MCF 10A (cell line): ENCODE results near the gene C1QTNF1. TPM values are rescaled to one million over a fixed set of nuclear protein-coding genes. Genes with fewer than 3 reads are reported as not detected.

Experiments
- BruUV-seq: library from RNA; stranded (reverse); fragments of 400-500 nt; replicated peaks from 2 replicates; lab custom pipeline; 2021; lab: Mats Ljungman, UMichigan
- CTCF ChIA-PET: fragments of 300-600 bp; sonication (Branson Sonifier 250); formaldehyde crosslinking; extraction: SDS; loops from one replicate; lab custom pipeline; 2021; ENCODE audit warnings: antibody characterized with exemption, inconsistent platforms; lab: Yijun Ruan, JAX
- POLR2A ChIA-PET: fragments of 300-600, 350-650 bp; sonication (Branson Sonifier 250); formaldehyde crosslinking; extraction: SDS; loops from one replicate; lab custom pipeline; 2020; ENCODE audit warnings: antibody characterized with exemption, inconsistent platforms; lab: Yijun Ruan, JAX
- DNase-seq: peaks from one replicate; pipeline ENCODE4 v3.0.0-alpha.2; 2018; ENCODE audit not compliant: unreplicated experiment
- H3K27ac Mint-ChIP-seq: one replicate; pipeline ENCODE4 v1.8.0; 2022; ENCODE audit warnings: mild to moderate bottlenecking, low read depth, mixed read lengths; ENCODE audit not compliant: unreplicated experiment
- H3K27me3 Mint-ChIP-seq: one replicate; pipeline ENCODE4 v1.8.0; 2022; ENCODE audit warnings: mixed read lengths; ENCODE audit not compliant: insufficient read depth, unreplicated experiment
- H3K36me3 Mint-ChIP-seq: one replicate; pipeline ENCODE4 v1.8.0; 2022; ENCODE audit warnings: mild to moderate bottlenecking, moderate library complexity, mixed read lengths; ENCODE audit not compliant: insufficient read depth, unreplicated experiment
- H3K4me1 Mint-ChIP-seq: one replicate; pipeline ENCODE4 v1.8.0; 2022; ENCODE audit warnings: mixed read lengths; ENCODE audit not compliant: insufficient read depth, unreplicated experiment
- H3K4me3 Mint-ChIP-seq: one replicate; pipeline ENCODE4 v1.8.0; 2022; ENCODE audit warnings: mild to moderate bottlenecking, moderate library complexity, mixed read lengths; ENCODE audit not compliant: unreplicated experiment
- H3K9me3 Mint-ChIP-seq: one replicate; pipeline ENCODE4 v1.8.0; 2022; ENCODE audit warnings: mixed read lengths; ENCODE audit not compliant: unreplicated experiment
- CTCF ChIP-seq: fragments of 200-600 bp; IDR thresholded peaks from one replicate; pipeline ENCODE4 v1.8.0; 2022; ENCODE audit warnings: antibody characterized with exemption, mild to moderate bottlenecking; ENCODE audit not compliant: unreplicated experiment
- intact Hi-C: fragments of 100-400 bp; cut with micrococcal nuclease; formaldehyde crosslinking; loops from 2 replicates; pipeline ENCODE4 v1.14.1; 2022
- total RNA-seq: library from RNA; stranded (reverse); gene quantifications from 2 replicates; pipeline ENCODE4 v1.2.3, GENCODE V29; 2022

The C1QTNF1 gene
- total RNA-seq, 1 experiment from 2014 or later = 3.0 TPM

- BruUV-seq = TSS peak; percentile 72
- POLR2A ChIA-PET = interaction anchor here (0.6 to 3.8 kb wide), 7 partner anchors 10 to 882 kb away, joined by 4 to 41 read pairs (median 6); partner anchors contain the start of genes CANT1 and ENGASE
- DNase-seq = peak; percentile 32
These were observed 3.4 kb downstream of the C1QTNF1 start for GRCh38 chr17:79027274-79027924.

DNA sequence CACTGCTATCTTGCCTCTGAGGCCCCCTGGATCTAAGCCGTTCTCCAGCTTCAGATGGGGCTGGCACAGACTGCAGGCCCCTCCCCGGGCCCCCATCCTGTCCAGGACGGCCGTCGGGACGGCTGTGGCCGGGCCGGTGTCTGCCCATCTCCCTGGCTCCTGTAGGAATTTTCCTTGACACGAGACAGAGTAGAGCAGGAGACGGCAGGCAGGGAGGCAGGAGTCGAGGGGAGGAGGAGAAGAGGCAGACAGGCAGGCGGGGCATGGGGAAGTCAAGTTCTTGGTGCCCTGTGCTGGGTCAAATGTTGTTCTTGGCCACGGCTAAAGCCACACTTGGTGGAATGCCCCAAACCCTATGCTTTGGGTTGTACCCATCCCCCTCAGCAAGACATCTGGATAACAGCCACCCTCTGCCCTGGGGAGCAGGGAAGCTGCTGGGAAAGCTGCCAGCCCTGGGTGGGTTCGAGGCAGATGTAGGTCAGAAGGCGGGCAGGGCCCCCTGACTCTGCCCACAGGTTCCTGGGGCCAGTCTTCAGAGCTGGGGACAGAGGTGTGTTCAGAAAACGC is 4.0 kb downstream of the C1QTNF1 start:
- intact Hi-C loops = loop anchor here (1.0 kb wide), 1 partner anchor 10 kb away; no protein-coding TSS in a partner anchor
- peaks cover 12% of the 10 kb centered on the region for H3K36me3 Mint-ChIP-seq
- ChIA-PET CTCF (interaction anchor here (0.5 to 2.9 kb wide), 11 partner anchors 8 to 1175 kb away, joined by 3 to 12 read pairs (median 3); no protein-coding TSS in a partner anchor), POLR2A (interaction anchor here (0.6 to 3.8 kb wide), 4 partner anchors 9 to 881 kb away, joined by 3 to 41 read pairs (median 4); no protein-coding TSS in a partner anchor)
- H3K4me1 Mint-ChIP-seq = peaks cover 53% of the 10 kb centered on the region
- no peaks in the 10 kb centered on the region for H3K9me3 Mint-ChIP-seq
- H3K27ac Mint-ChIP-seq = peak overlapping the region; percentile 95
- H3K4me3 Mint-ChIP-seq = peak overlapping the region; percentile 38
- no TSS peak for BruUV-seq
- DNase-seq = peak; percentile 94
- no peaks in the 10 kb centered on the region for H3K27me3 Mint-ChIP-seq
- no peak for TF ChIP-seq CTCF

More at GRCh38 chr17:79027274-79027924, 3.4 kb downstream of the C1QTNF1 start:
- H3K27me3 Mint-ChIP-seq = no peaks in the 10 kb centered on the region
- peaks cover 12% of the 10 kb centered on the region for H3K36me3 Mint-ChIP-seq
- peaks cover 51% of the 10 kb centered on the region for H3K4me1 Mint-ChIP-seq
- TF ChIP-seq CTCF = no peak
- H3K4me3 Mint-ChIP-seq = peak overlapping the region; percentile 66
- H3K27ac Mint-ChIP-seq = peak overlapping the region; percentile 95
- intact Hi-C loops = no loop called here
- no peaks in the 10 kb centered on the region for H3K9me3 Mint-ChIP-seq
- CTCF ChIA-PET = interaction anchor here (0.5 to 2.9 kb wide), 8 partner anchors 9 to 1174 kb away, joined by 3 to 12 read pairs (median 3); no protein-coding TSS in a partner anchor

DNA sequence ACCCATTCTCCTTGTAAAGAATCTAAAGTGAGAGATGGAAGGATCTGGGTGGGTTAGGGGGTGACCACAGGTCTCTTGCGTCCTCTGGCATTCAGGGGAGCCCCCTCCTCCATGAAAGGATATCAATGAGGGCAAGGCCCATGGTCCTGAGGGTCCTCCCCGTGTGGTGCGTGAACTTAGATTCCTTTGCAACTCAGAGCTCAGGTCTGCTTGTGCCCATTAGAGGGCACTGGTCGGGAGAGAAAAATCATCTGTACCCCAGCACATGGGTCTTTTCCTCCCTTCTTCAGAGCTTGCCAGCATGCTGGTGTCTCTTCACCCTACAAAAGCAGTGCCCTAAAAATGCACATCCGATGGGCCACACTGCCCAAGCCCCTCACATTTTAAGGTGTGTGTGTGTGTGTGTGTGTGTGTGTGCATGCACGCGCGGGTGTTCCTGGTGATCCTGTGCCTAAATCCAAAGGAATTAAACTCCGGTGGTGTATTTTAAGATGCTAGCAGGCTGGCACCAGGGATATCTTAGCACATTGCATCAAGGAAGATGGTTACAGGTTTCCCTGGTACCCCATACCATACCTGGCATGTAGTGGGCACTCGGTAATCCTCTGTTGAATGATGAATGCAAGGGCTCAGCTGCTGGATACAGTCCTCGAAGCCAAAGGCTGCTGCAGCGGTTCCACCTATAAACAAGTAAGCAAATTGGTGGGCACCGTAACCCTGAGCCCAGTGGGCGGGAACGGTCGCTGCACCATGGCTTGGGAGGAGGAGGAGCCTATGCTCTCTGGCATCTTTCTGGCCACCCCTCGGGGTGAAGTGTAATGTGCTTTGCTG is 4.7 kb downstream of the C1QTNF1 start:
- Mint-ChIP-seq H3K27ac (peak overlapping the region; percentile 95), H3K36me3 (peaks cover 12% of the 10 kb centered on the region), H3K4me1 (peaks cover 56% of the 10 kb centered on the region), H3K9me3 (no peaks in the 10 kb centered on the region), H3K27me3 (no peaks in the 10 kb centered on the region), H3K4me3 (no peak overlapping the region)
- intact Hi-C loops = loop anchor here (1.0 kb wide), 1 partner anchor 10 kb away; no protein-coding TSS in a partner anchor
- ChIA-PET POLR2A (interaction anchor here (0.6 to 3.8 kb wide), 4 partner anchors 8 to 881 kb away, joined by 3 to 41 read pairs (median 4); partner anchors contain the start of gene CANT1), CTCF (interaction anchor here (0.9 to 2.9 kb wide), 7 partner anchors 8 to 372 kb away, joined by 3 to 12 read pairs (median 4); no protein-coding TSS in a partner anchor)
- TF ChIP-seq CTCF = no peak
- BruUV-seq = no TSS peak
- peak; percentile 57 for DNase-seq
